ENCODE data around the gene SMARCD2. TPM values are rescaled to one million over a fixed set of nuclear protein-coding genes. Genes with fewer than 3 reads are reported as not detected.

The SMARCD2 gene
- total RNA-seq, 1 donor from 2014 or later: 107 TPM

DNA sequence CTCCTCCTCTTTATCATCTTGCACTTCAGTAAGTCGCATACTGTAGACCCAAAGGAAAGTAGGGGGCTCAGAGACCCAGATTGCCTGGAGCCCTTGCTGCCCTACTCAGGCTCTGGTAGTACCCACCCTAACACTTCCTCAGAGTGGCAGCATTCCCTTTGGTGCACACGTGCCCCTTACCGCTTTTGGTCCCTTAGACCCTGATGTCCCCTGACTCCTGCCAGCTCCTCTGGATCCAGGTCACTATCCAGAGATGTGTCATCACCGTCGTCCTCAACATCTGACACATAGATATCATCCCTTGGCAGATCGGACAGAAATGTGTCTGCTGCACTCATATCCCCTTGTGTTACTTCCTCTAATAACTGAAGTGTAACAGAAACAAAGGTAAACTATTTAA lies 20.7 kb downstream of the SMARCD2 start:
- TF ChIP-seq, protein P1, sequence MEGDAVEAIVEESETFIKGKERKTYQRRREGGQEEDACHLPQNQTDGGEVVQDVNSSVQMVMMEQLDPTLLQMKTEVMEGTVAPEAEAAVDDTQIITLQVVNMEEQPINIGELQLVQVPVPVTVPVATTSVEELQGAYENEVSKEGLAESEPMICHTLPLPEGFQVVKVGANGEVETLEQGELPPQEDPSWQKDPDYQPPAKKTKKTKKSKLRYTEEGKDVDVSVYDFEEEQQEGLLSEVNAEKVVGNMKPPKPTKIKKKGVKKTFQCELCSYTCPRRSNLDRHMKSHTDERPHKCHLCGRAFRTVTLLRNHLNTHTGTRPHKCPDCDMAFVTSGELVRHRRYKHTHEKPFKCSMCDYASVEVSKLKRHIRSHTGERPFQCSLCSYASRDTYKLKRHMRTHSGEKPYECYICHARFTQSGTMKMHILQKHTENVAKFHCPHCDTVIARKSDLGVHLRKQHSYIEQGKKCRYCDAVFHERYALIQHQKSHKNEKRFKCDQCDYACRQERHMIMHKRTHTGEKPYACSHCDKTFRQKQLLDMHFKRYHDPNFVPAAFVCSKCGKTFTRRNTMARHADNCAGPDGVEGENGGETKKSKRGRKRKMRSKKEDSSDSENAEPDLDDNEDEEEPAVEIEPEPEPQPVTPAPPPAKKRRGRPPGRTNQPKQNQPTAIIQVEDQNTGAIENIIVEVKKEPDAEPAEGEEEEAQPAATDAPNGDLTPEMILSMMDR (IDR thresholded peaks at IDR 0.05; ENCODE audit: insufficient read depth, low read length, poor library complexity, severe bottlenecking): no peak
- H3K27me3 ChIP-seq (ENCODE audit: control insufficient read depth, insufficient read depth, low read length): no peaks in the 10 kb centered on the region
- no peak for DNase-seq (ENCODE audit: low read depth)
- H3K4me3 ChIP-seq (ENCODE audit: low read depth, low read length): no peak overlapping the region
- H3K36me3 ChIP-seq (ENCODE audit: control insufficient read depth, insufficient read depth, low read length): peaks cover 19% of the 10 kb centered on the region

DNA sequence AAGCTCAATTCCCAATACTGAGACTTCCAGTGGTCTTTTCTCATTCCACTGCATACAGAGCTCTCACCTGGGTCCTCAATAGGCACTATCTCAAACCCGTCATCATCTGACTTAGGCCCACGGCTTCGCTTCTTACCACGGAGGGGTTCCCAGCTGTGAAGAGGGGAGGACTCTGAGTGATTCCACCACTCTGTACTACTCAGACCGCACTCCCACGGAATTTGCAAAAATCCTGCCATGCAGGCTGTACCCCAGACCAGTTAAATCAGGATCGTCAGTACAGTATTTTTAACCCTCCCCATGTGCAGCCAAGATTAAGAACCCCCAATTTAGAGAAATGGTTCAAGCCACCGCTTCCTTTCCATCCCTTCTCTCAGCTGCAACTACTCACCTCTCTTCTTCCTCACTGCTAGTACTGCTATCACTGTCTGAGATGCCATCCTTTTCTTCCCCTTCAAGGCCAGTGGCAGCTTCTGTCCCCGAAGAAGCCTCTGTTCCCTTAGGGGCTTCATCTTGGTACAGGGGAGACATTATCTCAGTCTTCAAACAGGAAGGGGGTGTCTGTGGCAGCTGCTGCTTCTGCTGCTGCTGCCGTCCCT lies 21.4 kb downstream of the SMARCD2 start:
- Histone ChIP-seq H3K27me3 (ENCODE audit: control insufficient read depth, insufficient read depth, low read length) (no peaks in the 10 kb centered on the region), H3K4me3 (ENCODE audit: low read depth, low read length) (no peak overlapping the region), H3K36me3 (ENCODE audit: control insufficient read depth, insufficient read depth, low read length) (peaks cover 19% of the 10 kb centered on the region)
- TF ChIP-seq, protein P1 (IDR thresholded peaks at IDR 0.05; ENCODE audit: insufficient read depth, low read length, poor library complexity, severe bottlenecking): no peak
- DNase-seq (ENCODE audit: low read depth): no peak

DNA sequence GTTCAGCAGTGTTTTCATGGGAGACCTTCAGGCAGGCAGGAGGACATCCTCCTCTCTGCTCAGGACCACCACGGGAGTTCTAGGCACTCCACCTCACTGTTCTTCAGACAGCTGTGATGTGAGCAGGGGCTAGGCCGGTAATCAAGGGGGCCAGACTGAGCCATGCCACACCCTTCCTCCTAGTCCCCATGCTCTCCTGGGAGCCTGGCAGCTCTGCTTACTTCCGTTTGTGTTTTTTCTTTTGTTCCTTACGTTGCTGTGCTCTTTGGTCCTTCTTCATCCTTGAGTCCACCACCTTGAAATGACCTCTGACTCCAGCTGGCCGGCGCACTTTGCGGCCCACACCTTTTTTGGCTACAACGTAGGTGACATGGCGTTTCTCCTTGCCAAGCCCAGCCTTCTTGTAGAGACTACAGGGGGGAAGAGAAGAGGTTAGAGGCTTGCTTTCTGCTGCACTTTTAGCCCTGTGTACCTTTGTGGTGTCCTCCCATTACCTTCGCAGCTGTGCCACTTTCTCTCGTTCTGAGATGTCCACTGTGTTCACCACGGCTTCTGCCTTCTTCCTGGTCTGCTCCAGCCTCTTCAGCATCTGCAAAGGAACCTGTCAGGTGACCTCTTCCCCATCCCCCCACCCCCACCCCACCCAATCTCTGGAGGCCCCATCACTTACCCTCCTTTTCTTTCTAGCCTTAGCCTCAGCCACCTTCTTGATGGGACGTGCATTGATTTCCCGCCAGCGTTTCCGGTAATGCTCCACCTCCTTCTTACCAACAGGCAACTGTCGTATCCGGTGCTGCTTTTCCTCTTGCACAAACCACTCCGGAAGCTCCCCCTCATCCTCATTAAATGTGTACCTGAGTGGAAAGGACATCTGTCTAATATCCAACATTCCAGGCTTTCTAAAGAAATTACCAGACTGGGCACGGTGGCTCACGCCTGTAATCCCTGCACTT lies 22.6 kb downstream of the SMARCD2 start:
- no peak overlapping the region for H3K4me3 ChIP-seq (ENCODE audit: low read depth, low read length)
- no peaks in the 10 kb centered on the region for H3K27me3 ChIP-seq (ENCODE audit: control insufficient read depth, insufficient read depth, low read length)
- DNase-seq (ENCODE audit: low read depth): no peak
- TF ChIP-seq, protein P1 (IDR thresholded peaks at IDR 0.05; ENCODE audit: insufficient read depth, low read length, poor library complexity, severe bottlenecking): no peak
- peaks cover 17% of the 10 kb centered on the region for H3K36me3 ChIP-seq (ENCODE audit: control insufficient read depth, insufficient read depth, low read length)

DNA sequence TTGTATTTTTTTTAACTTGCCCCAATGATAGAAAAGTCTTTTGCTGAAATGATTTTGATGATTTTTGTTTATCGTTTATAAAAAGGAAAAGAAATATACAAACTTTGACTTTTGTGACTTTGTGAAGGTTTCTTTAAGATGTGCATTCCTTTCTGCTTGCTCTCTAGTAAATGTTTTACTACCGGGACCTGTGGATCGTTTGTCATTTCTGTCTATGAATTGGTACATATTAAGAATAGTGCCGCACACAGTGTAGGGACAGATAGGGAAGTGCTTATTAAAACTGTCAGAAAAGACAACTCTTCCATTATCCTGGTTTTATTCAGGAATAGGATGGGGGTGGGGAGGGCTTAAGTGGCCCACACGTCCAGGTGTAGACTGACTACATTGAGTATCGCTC lies 23.4 kb downstream of the SMARCD2 start:
- DNase-seq (ENCODE audit: low read depth): no peak
- Histone ChIP-seq H3K4me3 (ENCODE audit: low read depth, low read length) (no peak overlapping the region), H3K27me3 (ENCODE audit: control insufficient read depth, insufficient read depth, low read length) (no peaks in the 10 kb centered on the region), H3K36me3 (ENCODE audit: control insufficient read depth, insufficient read depth, low read length) (peaks cover 13% of the 10 kb centered on the region)
- TF ChIP-seq, protein P1 (IDR thresholded peaks at IDR 0.05; ENCODE audit: insufficient read depth, low read length, poor library complexity, severe bottlenecking): no peak

DNA sequence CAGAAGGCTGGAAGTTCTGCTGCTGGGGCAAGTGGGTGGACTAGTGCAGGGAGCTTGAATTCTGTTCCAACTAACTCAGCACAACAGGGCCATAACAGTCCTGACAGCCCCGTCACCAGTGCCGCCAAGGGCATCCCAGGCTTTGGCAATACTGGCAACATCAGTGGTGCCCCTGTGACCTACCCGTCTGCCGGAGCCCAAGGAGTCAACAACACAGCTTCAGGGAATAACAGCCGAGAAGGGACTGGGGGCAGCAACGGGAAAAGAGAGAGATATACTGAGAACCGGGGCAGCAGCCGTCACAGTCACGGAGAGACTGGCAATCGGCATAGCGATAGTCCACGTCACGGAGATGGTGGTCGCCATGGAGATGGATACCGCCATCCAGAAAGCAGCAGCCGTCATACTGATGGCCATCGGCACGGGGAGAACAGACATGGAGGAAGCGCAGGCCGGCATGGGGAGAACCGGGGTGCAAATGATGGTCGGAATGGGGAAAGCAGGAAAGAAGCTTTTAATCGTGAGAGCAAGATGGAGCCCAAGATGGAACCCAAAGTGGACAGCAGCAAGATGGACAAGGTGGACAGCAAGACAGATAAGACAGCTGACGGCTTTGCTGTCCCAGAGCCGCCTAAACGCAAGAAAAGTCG lies 24.6 kb downstream of the SMARCD2 start:
- no peak for DNase-seq (ENCODE audit: low read depth)
- Histone ChIP-seq H3K36me3 (ENCODE audit: control insufficient read depth, insufficient read depth, low read length) (peaks cover 13% of the 10 kb centered on the region), H3K4me3 (ENCODE audit: low read depth, low read length) (no peak overlapping the region), H3K27me3 (ENCODE audit: control insufficient read depth, insufficient read depth, low read length) (no peaks in the 10 kb centered on the region)
- TF ChIP-seq, protein P1 (IDR thresholded peaks at IDR 0.05; ENCODE audit: insufficient read depth, low read length, poor library complexity, severe bottlenecking): no peak

All from kidney epithelial cell (primary cell).